GM12864 (cell line): ENCODE results near the gene GDPD5.
A peak's percentile ranks its signal among the peaks of the same experiment; 100 is the strongest.

ENCODE experiments used
- DNase-seq: peaks from one replicate; pipeline ENCODE4 v3.0.0-alpha.2; 2011; ENCODE audit warnings: low read depth
- H3K4me3 ChIP-seq: 2 replicates; pipeline ENCODE4 v1.5.1; 2011; ENCODE audit warnings: mild to moderate bottlenecking, low read depth, low read length, control low read depth
- CTCF ChIP-seq: IDR thresholded peaks from 2 replicates; pipeline ENCODE4 v1.5.1; 2011; ENCODE audit warnings: low read depth, mild to moderate bottlenecking, moderate library complexity, low read length, control low read depth, inconsistent platforms; ENCODE audit errors: missing control alignments

Gene GDPD5

GRCh38 chr11:75510723-75511019, 15.1 kb downstream of the GDPD5 start:
- no peak for DNase-seq
- H3K4me3 ChIP-seq = no peak overlapping the region
- no peak for TF ChIP-seq CTCF

- no peak for TF ChIP-seq CTCF
- H3K4me3 ChIP-seq = no peak overlapping the region
- no peak for DNase-seq
These were observed 15.6 kb downstream of the GDPD5 start for GRCh38 chr11:75510004-75510722.

- no peak for TF ChIP-seq CTCF
- no peak for DNase-seq
- H3K4me3 ChIP-seq = no peak overlapping the region
These were observed 16.6 kb downstream of the GDPD5 start for GRCh38 chr11:75509020-75509720.

- DNase-seq = peak; percentile 41
- no peak overlapping the region for H3K4me3 ChIP-seq
- no peak for TF ChIP-seq CTCF
These were observed 17.6 kb downstream of the GDPD5 start for GRCh38 chr11:75508051-75508561.

GRCh38 chr11:75507571-75507970, 18.2 kb downstream of the GDPD5 start:
- H3K4me3 ChIP-seq = no peak overlapping the region
- no peak for DNase-seq

GRCh38 chr11:75506827-75507226, 18.9 kb downstream of the GDPD5 start:
- no peak overlapping the region for H3K4me3 ChIP-seq
- no peak for TF ChIP-seq CTCF
- DNase-seq = no peak

More at GRCh38 chr11:75507571-75507970, 18.2 kb downstream of the GDPD5 start:
- TF ChIP-seq CTCF = no peak
